NCI-H187 treated with DMSO at 0.1 percent for 48 hours (cell line): Measurements from ENCODE around the gene PLEKHM1.

Experiments
- DNase-seq: peaks from one replicate; lab custom pipeline; 2025; lab: John Stamatoyannopoulos, UW

The PLEKHM1 gene

GRCh38 chr17:45398800-45399199 lies 91.7 kb downstream of the PLEKHM1 start:
- DNase-seq, result no peak

GRCh38 chr17:45397796-45398195 lies 92.7 kb downstream of the PLEKHM1 start:
- no peak for DNase-seq

GRCh38 chr17:45396496-45397205 lies 93.9 kb downstream of the PLEKHM1 start:
- DNase-seq, result no peak

- no peak for DNase-seq
Measured at GRCh38 chr17:45395569-45396415, 94.7 kb downstream of the PLEKHM1 start.

GRCh38 chr17:45394913-45395568 lies 95.5 kb downstream of the PLEKHM1 start:
- no peak for DNase-seq

GRCh38 chr17:45394564-45394912 lies 96.0 kb downstream of the PLEKHM1 start:
- DNase-seq, result no peak

- DNase-seq, result no peak
Measured at GRCh38 chr17:45394091-45394490, 96.4 kb downstream of the PLEKHM1 start.

GRCh38 chr17:45393411-45393810 lies 97.1 kb downstream of the PLEKHM1 start:
- DNase-seq, result no peak

- no peak for DNase-seq
Measured at GRCh38 chr17:45391918-45392317, 98.6 kb downstream of the PLEKHM1 start.

GRCh38 chr17:45391291-45391690 lies 99.2 kb downstream of the PLEKHM1 start:
- DNase-seq, result no peak

- DNase-seq, result no peak
Measured at GRCh38 chr17:45389354-45389753, 101.2 kb downstream of the PLEKHM1 start.

- no peak for DNase-seq
Measured at GRCh38 chr17:45388604-45389325, 101.8 kb downstream of the PLEKHM1 start.

- DNase-seq, result no peak
Measured at GRCh38 chr17:45387739-45388138, 102.8 kb downstream of the PLEKHM1 start.

- no peak for DNase-seq
Measured at GRCh38 chr17:45386178-45386577, 104.3 kb downstream of the PLEKHM1 start.
